Right cardiac atrium (tissue), 5 donors: ENCODE data around the gene HERC6. TPM values are rescaled to one million over a fixed set of nuclear protein-coding genes. Genes with fewer than 3 reads are reported as not detected.
"Not testable (repeated sequence)": the region's sequence is repeated elsewhere in the genome, so short reads cannot be mapped to it uniquely, and the experiment has no call there.

Experiments used
- ATAC-seq, 2 donors: fragments of 200-7000 bp; cut with Tn5 transposase; one replicate each; pipeline versions ENCODE4 v1.8.0 to v1.9.1; 2020; ENCODE audit warnings: moderate library complexity in 2 of 2, mild to moderate bottlenecking in 1 of 2
- DNase-seq, 3 donors: peaks; one replicate each; pipeline ENCODE4 v3.0.0-alpha.2; 2020
- H3K27ac ChIP-seq: one replicate; pipeline ENCODE4 v1.5.1; 2013; ENCODE audit warnings: mild to moderate bottlenecking, low read length, control low read depth, moderate library complexity
- H3K27me3 ChIP-seq: one replicate; pipeline ENCODE4 v1.6.1; 2013; ENCODE audit not compliant: control insufficient read depth, insufficient read depth
- H3K4me1 ChIP-seq: one replicate; pipeline ENCODE4 v1.6.1; 2013; ENCODE audit warnings: low read length; ENCODE audit not compliant: control insufficient read depth, insufficient read depth
- H3K4me3 ChIP-seq: one replicate; pipeline ENCODE4 v1.5.1; 2013; ENCODE audit warnings: low read length, control low read depth
- H3K9me3 ChIP-seq: one replicate; pipeline ENCODE4 v1.6.1; 2013; ENCODE audit warnings: low read length; ENCODE audit not compliant: control insufficient read depth
- WGBS: extraction: QIAGEN DNeasy Blood & Tissue Kit; methylation state at CpG from one replicate; pipeline ENCODE4 v1.1.7; 2013; 5-methylcytosine and 5-hydroxymethylcytosine counted together
- intact Hi-C, 4 donors: fragments of 100-400 bp; cut with DNase I; formaldehyde crosslinking; loops; one replicate each; pipeline versions ENCODE4 v1.11.0 to v1.14.0; 2022 to 2023
- long read RNA-seq, 4 donors: library from polyadenylated mRNA; unstranded; transcript quantifications; one replicate each; pipeline ENCODE4 v2.0.0, GENCODE V29; 2020 to 2021
- polyA plus RNA-seq: library from polyadenylated mRNA; stranded (reverse); fragments of 200-250 nt; gene quantifications from one replicate; pipeline ENCODE4 v1.2.3, GENCODE V29; 2013
- total RNA-seq, 4 donors: library from RNA; stranded (reverse); fragmentation: NEBNext Ultra II Directional; extraction: Animal tissue kit (Norgen Biotek cat#: 25700); gene quantifications; one replicate each; pipeline ENCODE4 v1.2.1, GENCODE V29; 2021
- donor health status: healthy with polysubstance abuse.
- donor health status: DM: no; HTN: yes; CAD: no.
- donor health status: DM: no; HTN: no; CAD: no.
- donor health status: DM: no; HTN: yes; CAD: no; lungs with severe emphysema.
- donor health status: DM: yes; HTN: yes; CAD: no.

HERC6 gene
- total RNA-seq (10 to 100 TPM in 1 of 4 donors, 1 to 10 TPM in 3; 7.7 to 10.9 (median 9.8) TPM), polyA plus RNA-seq (5.1 TPM)
- long read RNA-seq, donor 1, transcript HERC6-201 (23 exons, 3,779 nt): major isoform, 19 of 27 reads
- long read RNA-seq, donor 1, partial matches to known transcripts: 2 of 27 reads
- long read RNA-seq, donor 1, other reads (novel, unspliced or antisense): 6 of 27 reads
- long read RNA-seq, donor 2, partial matches to known transcripts: 0 of 5 reads
- long read RNA-seq, donor 2, other reads (novel, unspliced or antisense): 1 of 5 reads
- long read RNA-seq, donor 3, transcript HERC6-201 (23 exons, 3,779 nt): major isoform, 30 of 49 reads
- long read RNA-seq, donor 3, partial matches to known transcripts: 7 of 49 reads
- long read RNA-seq, donor 3, other reads (novel, unspliced or antisense): 12 of 49 reads
- long read RNA-seq, donor 4, transcript HERC6-201 (23 exons, 3,779 nt): major isoform, 9 of 13 reads
- long read RNA-seq, donor 4, partial matches to known transcripts: 1 of 13 reads
- long read RNA-seq, donor 4, other reads (novel, unspliced or antisense): 3 of 13 reads

GRCh38 chr4:88378691-88379559 is at the start of gene HERC6:
Gene HERC6 (plus strand): TSS chr4:88378852. CDS start chr4:88378922, 70 bp downstream.
- peak within 1 kb of the TSS; percentile 92 for H3K4me3 ChIP-seq
- no peaks in the 10 kb centered on the region for H3K4me1 ChIP-seq
- no peaks in the 10 kb centered on the region for H3K27me3 ChIP-seq
- ATAC-seq (peak; percentile 97), DNase-seq (peak; percentile 79 to 91 (median 90))
- H3K9me3 ChIP-seq: no peaks in the 10 kb centered on the region
- intact Hi-C loops: loop anchor here in 2 of 4 donors (5.0 to 10.0 kb wide), 3 partner anchors 86 to 157 kb away; partner anchors contain the start of gene PPM1K (in 1 of the 2)
- H3K27ac ChIP-seq: peak within 1 kb of the TSS; percentile 76
- WGBS: under 1% methylated on average over 62 of the region's 62 CpGs

DNA sequence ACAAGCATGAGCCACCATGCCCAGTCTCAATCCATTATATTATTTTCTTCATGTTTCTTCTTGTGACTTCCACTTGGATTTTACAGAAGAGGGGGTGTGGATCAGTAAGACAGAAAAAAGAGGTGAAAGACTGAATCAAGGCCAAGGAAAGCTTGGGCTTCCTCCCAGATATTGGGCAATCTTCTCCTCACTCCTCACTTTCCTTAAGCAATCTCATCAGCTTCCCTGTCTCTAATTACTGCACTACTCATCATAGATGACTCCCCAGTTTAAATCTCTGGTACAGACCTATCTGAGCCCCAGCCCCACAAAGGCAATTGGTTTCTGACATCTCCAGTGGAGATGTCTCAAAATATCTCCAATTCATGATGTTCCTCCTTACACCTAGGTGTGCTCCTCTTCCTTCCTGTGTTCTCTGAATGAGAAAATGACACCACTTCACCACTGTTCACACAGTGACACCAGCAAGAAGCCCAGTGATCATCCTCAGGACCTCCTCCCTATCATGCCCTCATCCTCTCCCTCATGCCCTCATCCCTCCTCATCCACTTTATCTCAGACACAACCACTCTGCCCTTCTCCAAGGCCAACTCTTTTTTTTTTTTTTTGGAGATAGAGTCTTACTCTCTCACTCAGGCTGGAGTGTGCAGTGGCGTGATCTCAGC is 44.8 kb upstream of the HERC6 start:
- no peak for DNase-seq
- intact Hi-C loops: no loop called here

GRCh38 chr4:88335092-88335665 is 43.5 kb upstream of the HERC6 start:
- DNase-seq (no peak), ATAC-seq (peak; percentile 18 to 26)
- H3K27me3 ChIP-seq: no peaks in the 10 kb centered on the region
- no peak overlapping the region for H3K27ac ChIP-seq
- 54% methylated on average over 11 of the region's 11 CpGs for WGBS
- H3K9me3 ChIP-seq: no peaks in the 10 kb centered on the region
- intact Hi-C loops: no loop called here
- no peaks in the 10 kb centered on the region for H3K4me1 ChIP-seq
- H3K4me3 ChIP-seq: no peak overlapping the region

More for the DNA sequence above, 44.8 kb upstream of the HERC6 start:
- no peak overlapping the region for H3K4me3 ChIP-seq
- no peaks in the 10 kb centered on the region for H3K9me3 ChIP-seq
- H3K27ac ChIP-seq: no peak overlapping the region
- WGBS: 93% methylated on average over 1 of the region's 1 CpG
- no peaks in the 10 kb centered on the region for H3K27me3 ChIP-seq
- H3K4me1 ChIP-seq: no peaks in the 10 kb centered on the region
- ATAC-seq: no peak

GRCh38 chr4:88341227-88342192 is 37.1 kb upstream of the HERC6 start:
- no peaks in the 10 kb centered on the region for H3K4me1 ChIP-seq
- H3K27ac ChIP-seq: peak overlapping the region; percentile 92
- WGBS: 29% methylated on average over 8 of the region's 8 CpGs
- H3K27me3 ChIP-seq: no peaks in the 10 kb centered on the region
- no peaks in the 10 kb centered on the region for H3K9me3 ChIP-seq
- DNase-seq (peak in 1 of 3 donors; percentile 45), ATAC-seq (peak; percentile 98)
- H3K4me3 ChIP-seq: no peak overlapping the region
- intact Hi-C loops: loop anchor here in 1 of 4 donors (10.0 kb wide), 1 partner anchor 47 kb away; no protein-coding TSS in a partner anchor

DNA sequence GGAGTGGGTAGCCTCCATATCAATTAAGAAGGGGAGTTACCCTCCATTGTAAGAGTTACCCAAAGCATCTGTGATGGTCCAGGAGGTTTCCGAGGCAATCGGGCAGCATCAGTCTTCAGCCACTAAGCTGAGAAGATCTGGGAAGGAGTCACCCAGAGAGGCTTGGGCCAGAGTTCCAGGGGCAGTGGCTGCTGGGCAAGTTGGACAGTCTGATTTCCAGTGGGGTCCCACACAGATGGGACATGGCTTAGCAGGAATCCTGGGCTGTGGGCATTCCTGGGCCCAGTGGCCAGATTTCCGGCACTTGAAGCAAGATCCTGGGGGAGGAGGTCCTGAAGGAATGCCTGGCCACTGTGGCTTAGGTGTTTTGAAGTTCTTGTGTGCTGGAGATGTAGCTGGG is 31.8 kb upstream of the HERC6 start:
- H3K4me3 ChIP-seq, ATAC-seq: not testable (repeated sequence)
- WGBS: 97% methylated on average over 3 of the region's 3 CpGs

GRCh38 chr4:88348761-88349160 is 29.9 kb upstream of the HERC6 start:
- H3K27ac ChIP-seq, H3K27me3 ChIP-seq, H3K4me3 ChIP-seq, DNase-seq, H3K9me3 ChIP-seq, H3K4me1 ChIP-seq, ATAC-seq: not testable (repeated sequence)
- 81% methylated on average over 7 of the region's 7 CpGs for WGBS
- intact Hi-C loops: loop anchor here in 1 of 4 donors (10.0 kb wide), 1 partner anchor 54 kb away; no protein-coding TSS in a partner anchor

More for the DNA sequence above, 31.8 kb upstream of the HERC6 start:
- H3K4me1 ChIP-seq, H3K27me3 ChIP-seq, H3K27ac ChIP-seq, DNase-seq, H3K9me3 ChIP-seq: not testable (repeated sequence)
- intact Hi-C loops: loop anchor here in 1 of 4 donors (10.0 kb wide), 1 partner anchor 52 kb away; no protein-coding TSS in a partner anchor

DNA sequence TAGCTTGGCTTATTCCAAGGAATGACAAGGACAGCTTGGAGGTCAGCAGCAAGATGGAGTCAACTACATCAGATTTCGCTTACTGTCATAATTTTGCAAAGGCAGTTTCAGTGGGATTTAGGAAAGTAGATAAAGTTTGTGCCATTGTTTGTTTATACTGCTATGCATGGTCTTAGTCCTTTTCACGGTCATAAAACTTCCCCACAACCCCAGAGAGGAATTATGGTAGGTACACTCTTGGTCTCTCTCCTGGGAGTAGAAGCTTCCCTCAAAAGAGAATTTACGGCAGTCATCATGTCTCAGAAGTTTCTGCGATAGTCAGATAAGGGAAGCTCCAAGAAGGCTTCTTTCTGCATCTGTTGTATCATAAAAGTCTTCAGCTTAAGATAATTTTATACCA is 27.9 kb upstream of the HERC6 start:
- Histone ChIP-seq H3K27me3 (no peaks in the 10 kb centered on the region), H3K9me3 (no peaks in the 10 kb centered on the region), H3K27ac (no peak overlapping the region), H3K4me3 (no peak overlapping the region), H3K4me1 (no peaks in the 10 kb centered on the region)
- DNase-seq (no peak), ATAC-seq (no peak)
- intact Hi-C loops: no loop called here
- WGBS: 81% methylated on average over 4 of the region's 4 CpGs

GRCh38 chr4:88352062-88352740 is 26.5 kb upstream of the HERC6 start:
- H3K9me3 ChIP-seq: no peaks in the 10 kb centered on the region
- H3K27me3 ChIP-seq: no peaks in the 10 kb centered on the region
- DNase-seq: no peak
- no peak overlapping the region for H3K27ac ChIP-seq
- no peaks in the 10 kb centered on the region for H3K4me1 ChIP-seq
- ATAC-seq: no peak
- 45% methylated on average over 3 of the region's 3 CpGs for WGBS
- H3K4me3 ChIP-seq: no peak overlapping the region
- intact Hi-C loops: no loop called here

DNA sequence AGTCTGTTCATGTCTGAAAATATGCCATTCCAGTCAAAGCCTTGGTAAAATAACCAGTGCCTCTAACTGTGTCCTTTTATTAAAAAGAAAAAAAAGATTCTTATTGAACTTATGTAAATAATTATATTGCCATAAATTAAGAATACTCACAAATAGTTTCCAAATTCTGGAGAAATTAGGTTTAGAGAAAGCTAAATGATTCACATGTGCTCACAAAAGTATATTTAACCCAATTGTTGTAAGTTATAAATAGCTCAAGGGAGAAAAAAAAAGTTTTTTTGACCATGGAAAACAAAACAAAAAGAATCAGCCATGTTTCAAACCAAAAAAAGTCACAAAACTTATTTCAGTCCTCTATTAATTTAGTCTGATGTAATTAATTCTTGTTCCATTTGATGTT is 25.3 kb upstream of the HERC6 start:
- Histone ChIP-seq H3K4me3 (no peak overlapping the region), H3K27ac (no peak overlapping the region), H3K9me3 (no peaks in the 10 kb centered on the region), H3K27me3 (no peaks in the 10 kb centered on the region), H3K4me1 (no peaks in the 10 kb centered on the region)
- DNase-seq: no peak
- ATAC-seq: no peak
- intact Hi-C loops: no loop called here
